BE2C (cell line): ENCODE measurements around the gene SNTA1.

Experiments
- DNase-seq: peaks from one replicate; pipeline ENCODE4 v3.0.0-alpha.2; 2020
- H3K27me3 ChIP-seq: fragments of 250-450 bp; sonication (Bioruptor Pico); 2 replicates; pipeline ENCODE4 v1.5.1; 2020; ENCODE audit warnings: mild to moderate bottlenecking
- H3K36me3 ChIP-seq: fragments of 250-450 bp; sonication (Bioruptor Pico); 2 replicates; pipeline ENCODE4 v1.5.1; 2020; ENCODE audit warnings: mild to moderate bottlenecking
- H3K4me1 ChIP-seq: fragments of 250-450 bp; sonication (Bioruptor Pico); 2 replicates; pipeline ENCODE4 v1.5.1; 2020
- H3K4me3 ChIP-seq: 2 replicates; pipeline ENCODE4 v1.5.1; 2011; ENCODE audit warnings: low read depth, low read length
- H3K9me3 ChIP-seq: fragments of 250-450 bp; sonication (Bioruptor Pico); 2 replicates; pipeline ENCODE4 v1.5.1; 2020
- TF ChIP-seq, protein P1 (sequence below): IDR thresholded peaks from 2 replicates; pipeline ENCODE4 v1.5.1; 2012; ENCODE audit warnings: mild to moderate bottlenecking, low read depth, low read length

SNTA1 gene

DNA sequence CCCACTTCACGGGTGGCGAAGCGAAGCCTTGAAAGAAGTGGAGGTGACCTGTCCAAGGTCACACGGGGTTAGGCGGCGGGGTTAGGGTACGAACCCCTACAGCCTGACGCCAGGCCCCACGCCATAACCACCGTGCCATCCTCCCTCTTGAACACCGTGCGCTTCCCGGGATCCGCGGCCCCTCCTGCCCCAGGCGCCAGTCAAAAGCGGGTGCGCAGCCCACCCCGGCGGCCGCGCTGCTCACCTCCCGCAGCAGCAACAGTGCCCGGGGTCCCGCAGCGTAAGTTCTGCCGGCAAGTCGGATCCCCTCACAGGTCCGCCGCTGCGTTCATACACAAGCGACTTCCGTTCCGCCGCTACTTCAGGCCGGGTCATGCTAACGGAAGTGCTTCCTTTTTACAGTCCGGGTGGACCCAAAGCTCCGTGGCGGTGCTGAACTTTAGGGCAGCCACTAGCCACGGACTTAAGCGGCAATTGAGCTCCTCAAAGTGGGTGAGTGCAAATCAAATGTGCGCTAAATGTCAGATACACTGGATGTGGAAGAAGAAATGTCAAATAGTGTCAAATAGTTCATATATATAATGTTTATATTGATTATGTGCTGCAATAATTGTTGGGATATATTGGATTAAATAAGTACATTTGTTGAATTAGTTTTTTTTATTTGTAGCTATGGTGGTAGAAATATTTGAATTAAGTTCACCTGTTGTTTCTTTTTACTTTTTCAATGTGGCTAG lies 42.2 kb downstream of the SNTA1 start, which contains the start of gene CDK5RAP1:
Gene CDK5RAP1, minus strand, starts transcription at position 336 of the 737 bp plus-strand sequence. CDS start 4,455 bp downstream, outside the sequence.
- H3K4me1 ChIP-seq = peaks cover 4% of the 10 kb centered on the region; the same call in 1 of the 2 replicates
- peak; percentile 90 for DNase-seq
- no peaks in the 10 kb centered on the region for H3K9me3 ChIP-seq
- peak within 1 kb of the TSS; percentile 96 for H3K4me3 ChIP-seq
- no peaks in the 10 kb centered on the region for H3K27me3 ChIP-seq
- H3K36me3 ChIP-seq = no peaks in the 10 kb centered on the region; the same call in 1 of the 2 replicates
- TF ChIP-seq, protein P1, sequence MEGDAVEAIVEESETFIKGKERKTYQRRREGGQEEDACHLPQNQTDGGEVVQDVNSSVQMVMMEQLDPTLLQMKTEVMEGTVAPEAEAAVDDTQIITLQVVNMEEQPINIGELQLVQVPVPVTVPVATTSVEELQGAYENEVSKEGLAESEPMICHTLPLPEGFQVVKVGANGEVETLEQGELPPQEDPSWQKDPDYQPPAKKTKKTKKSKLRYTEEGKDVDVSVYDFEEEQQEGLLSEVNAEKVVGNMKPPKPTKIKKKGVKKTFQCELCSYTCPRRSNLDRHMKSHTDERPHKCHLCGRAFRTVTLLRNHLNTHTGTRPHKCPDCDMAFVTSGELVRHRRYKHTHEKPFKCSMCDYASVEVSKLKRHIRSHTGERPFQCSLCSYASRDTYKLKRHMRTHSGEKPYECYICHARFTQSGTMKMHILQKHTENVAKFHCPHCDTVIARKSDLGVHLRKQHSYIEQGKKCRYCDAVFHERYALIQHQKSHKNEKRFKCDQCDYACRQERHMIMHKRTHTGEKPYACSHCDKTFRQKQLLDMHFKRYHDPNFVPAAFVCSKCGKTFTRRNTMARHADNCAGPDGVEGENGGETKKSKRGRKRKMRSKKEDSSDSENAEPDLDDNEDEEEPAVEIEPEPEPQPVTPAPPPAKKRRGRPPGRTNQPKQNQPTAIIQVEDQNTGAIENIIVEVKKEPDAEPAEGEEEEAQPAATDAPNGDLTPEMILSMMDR = no peak; the same call in 1 of the 2 replicates

DNA sequence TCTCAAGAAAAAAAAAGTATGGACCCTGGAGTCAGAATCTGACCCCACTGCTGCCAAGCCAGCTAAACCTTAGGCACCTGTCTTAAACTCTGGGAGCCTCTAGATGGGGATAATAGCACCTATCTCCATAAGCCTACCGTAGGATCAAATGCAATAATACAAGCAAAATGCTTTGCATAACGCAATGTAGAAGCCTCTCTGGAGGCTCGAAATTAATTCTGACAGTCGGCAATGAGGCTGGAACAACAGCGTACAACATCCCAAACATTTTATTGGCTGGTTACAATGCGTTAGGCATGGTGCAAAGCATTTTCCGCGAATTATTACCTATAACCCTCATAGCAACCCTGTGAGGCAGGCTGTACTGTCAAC lies 42.8 kb downstream of the SNTA1 start:
- DNase-seq = no peak
- H3K9me3 ChIP-seq = no peaks in the 10 kb centered on the region
- TF ChIP-seq, protein P1 = peak; percentile 19
- H3K4me1 ChIP-seq = peaks cover 4% of the 10 kb centered on the region; the same call in 1 of the 2 replicates
- H3K36me3 ChIP-seq = peaks cover 5% of the 10 kb centered on the region
- peak overlapping the region; percentile 96 for H3K4me3 ChIP-seq
- H3K27me3 ChIP-seq = no peaks in the 10 kb centered on the region

DNA sequence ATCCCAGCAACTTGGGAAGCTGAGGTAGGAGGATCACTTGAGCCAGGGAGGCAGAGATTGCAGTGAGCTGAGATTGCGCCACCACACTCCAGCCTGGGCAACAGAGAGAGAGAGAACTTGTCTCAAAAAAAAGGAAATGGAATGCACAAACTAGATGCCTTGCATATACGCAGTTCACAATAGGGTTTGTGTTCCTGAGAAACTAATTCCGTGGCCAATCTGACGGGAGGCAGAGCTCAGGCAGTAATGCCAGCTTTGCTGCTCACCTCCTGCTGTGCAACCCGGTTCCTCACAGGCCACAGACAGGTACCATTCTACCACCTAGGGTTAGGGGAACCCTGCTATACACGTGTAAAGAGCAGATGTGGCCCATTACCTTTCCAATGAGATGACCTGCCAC lies 43.6 kb downstream of the SNTA1 start:
- H3K4me1 ChIP-seq = peaks cover 4% of the 10 kb centered on the region; the same call in 1 of the 2 replicates
- peak overlapping the region; percentile 96 for H3K4me3 ChIP-seq
- no peaks in the 10 kb centered on the region for H3K27me3 ChIP-seq
- H3K9me3 ChIP-seq = no peaks in the 10 kb centered on the region
- DNase-seq = no peak
- peaks cover 14% of the 10 kb centered on the region for H3K36me3 ChIP-seq
- TF ChIP-seq, protein P1 = no peak

DNA sequence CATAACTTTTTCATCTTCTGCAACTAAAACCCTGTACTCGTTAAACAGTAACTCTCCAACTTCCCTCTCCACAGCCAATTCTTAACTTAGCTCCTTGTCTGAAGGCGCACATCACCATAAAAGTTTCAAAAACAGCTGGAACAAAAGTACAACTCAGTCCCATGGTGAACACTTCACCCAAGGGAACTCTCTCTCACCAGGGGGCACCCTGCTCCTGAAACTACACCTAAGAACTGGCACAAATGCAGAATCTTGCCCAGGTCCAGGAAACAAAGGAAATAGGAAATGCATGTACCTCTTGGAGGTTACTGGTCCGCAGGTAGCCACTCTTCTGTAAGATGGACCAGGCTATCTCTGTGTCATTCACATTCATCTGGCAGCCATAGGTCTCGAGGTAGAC lies 48.8 kb downstream of the SNTA1 start:
- H3K4me3 ChIP-seq = no peak overlapping the region
- no peaks in the 10 kb centered on the region for H3K4me1 ChIP-seq
- TF ChIP-seq, protein P1 = peak; percentile 35; the same call in 1 of the 2 replicates
- no peaks in the 10 kb centered on the region for H3K9me3 ChIP-seq
- no peaks in the 10 kb centered on the region for H3K27me3 ChIP-seq
- peaks cover 52% of the 10 kb centered on the region for H3K36me3 ChIP-seq
- DNase-seq = no peak

DNA sequence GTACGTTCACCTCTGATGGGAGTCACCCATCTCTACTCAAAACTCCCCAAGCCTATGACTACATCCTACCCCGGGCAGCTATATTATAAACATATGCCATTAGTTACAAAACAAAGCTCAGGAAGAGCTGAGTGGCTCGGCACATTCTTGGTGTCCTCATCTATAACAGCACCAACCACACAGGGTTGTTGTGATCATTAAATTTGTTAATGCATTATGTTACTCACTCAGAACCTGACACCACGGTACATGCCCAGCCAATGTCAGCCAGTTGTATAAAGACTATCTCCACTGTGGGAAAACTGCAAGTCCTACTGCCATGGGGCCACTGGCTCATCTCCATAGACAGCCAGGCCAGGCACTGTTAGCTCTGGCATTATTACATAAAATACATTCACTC lies 50.0 kb downstream of the SNTA1 start:
- H3K4me1 ChIP-seq = no peaks in the 10 kb centered on the region
- no peak for DNase-seq
- H3K4me3 ChIP-seq = no peak overlapping the region
- TF ChIP-seq, protein P1 = no peak
- H3K27me3 ChIP-seq = no peaks in the 10 kb centered on the region
- H3K36me3 ChIP-seq = peaks cover 52% of the 10 kb centered on the region
- H3K9me3 ChIP-seq = no peaks in the 10 kb centered on the region
